GM23248 (cell line): Measurements from ENCODE around the gene CD79A. TPM values are rescaled to one million over a fixed set of nuclear protein-coding genes. Genes with fewer than 3 reads are reported as not detected.

Experiments
- DNase-seq: peaks from one replicate; pipeline ENCODE4 v3.0.0-alpha.2; 2015
- H2AFZ ChIP-seq: fragments of 200-600 bp; sonication (generic); 2 replicates; pipeline ENCODE4 v1.6.1; 2016; ENCODE audit warnings: antibody characterized with exemption
- H3F3A ChIP-seq: fragments of 200-600 bp; sonication (generic); 2 replicates; pipeline ENCODE4 v1.6.1; 2016; ENCODE audit warnings: mild to moderate bottlenecking, antibody characterized with exemption, mixed run types; ENCODE audit not compliant: insufficient read depth
- H3K27ac ChIP-seq: fragments of 200-600 bp; sonication (generic); 2 replicates; pipeline ENCODE4 v1.5.1; 2016; ENCODE audit warnings: mild to moderate bottlenecking
- H3K27me3 ChIP-seq: fragments of 200-600 bp; sonication (generic); replicated peaks from 2 replicates; pipeline ENCODE4 v1.6.1; 2016; ENCODE audit warnings: mild to moderate bottlenecking; ENCODE audit not compliant: insufficient read depth
- H3K36me3 ChIP-seq: fragments of 200-600 bp; sonication (generic); 2 replicates; pipeline ENCODE4 v1.6.1; 2016; ENCODE audit warnings: low read depth, mild to moderate bottlenecking
- H3K4me1 ChIP-seq: fragments of 200-600 bp; sonication (generic); 2 replicates; pipeline ENCODE4 v1.6.1; 2016; ENCODE audit warnings: mild to moderate bottlenecking; ENCODE audit not compliant: insufficient read depth
- H3K4me2 ChIP-seq: fragments of 200-600 bp; sonication (generic); one replicate; pipeline ENCODE4 v1.6.1; 2016; ENCODE audit warnings: mild to moderate bottlenecking; ENCODE audit not compliant: unreplicated experiment
- H3K4me3 ChIP-seq: fragments of 200-600 bp; sonication (generic); 2 replicates; pipeline ENCODE4 v1.5.1; 2016; ENCODE audit warnings: mild to moderate bottlenecking
- H3K79me2 ChIP-seq: fragments of 200-600 bp; sonication (generic); 2 replicates; pipeline ENCODE4 v1.6.1; 2016; ENCODE audit warnings: mild to moderate bottlenecking; ENCODE audit not compliant: insufficient read depth
- H3K9ac ChIP-seq: fragments of 200-600 bp; sonication (generic); 2 replicates; pipeline ENCODE4 v1.6.1; 2016; ENCODE audit warnings: mild to moderate bottlenecking
- H3K9me2 ChIP-seq: fragments of 200-600 bp; sonication (generic); 2 replicates; pipeline ENCODE4 v1.6.1; 2016; ENCODE audit warnings: mixed run types, mild to moderate bottlenecking, moderate library complexity; ENCODE audit not compliant: insufficient read depth
- H3K9me3 ChIP-seq: fragments of 200-600 bp; sonication (generic); one replicate; pipeline ENCODE4 v1.6.1; 2017; ENCODE audit warnings: low read depth
- H4K20me1 ChIP-seq: fragments of 200-600 bp; sonication (generic); 2 replicates; pipeline ENCODE4 v1.6.0; 2016; ENCODE audit not compliant: insufficient read depth
- EZH2 ChIP-seq: fragments of 200-600 bp; sonication (generic); IDR thresholded peaks from 2 replicates; pipeline ENCODE4 v1.6.1; 2018; ENCODE audit warnings: antibody characterized with exemption, mild to moderate bottlenecking; ENCODE audit not compliant: insufficient read depth, poor library complexity, severe bottlenecking
- EZH2phosphoT487 ChIP-seq: fragments of 200-600 bp; sonication (generic); IDR thresholded peaks from 2 replicates; pipeline ENCODE4 v1.6.1; 2018; ENCODE audit warnings: antibody characterized with exemption, moderate library complexity, mild to moderate bottlenecking, low read depth; ENCODE audit not compliant: insufficient read depth
- WGBS, 2 experiments: methylation state at CpG; one replicate each; pipeline ENCODE4 v1.1.6; 2015 to 2017; ENCODE audit warnings: low lambda C conversion rate in 2 of 2, low coverage in 1 of 2; ENCODE audit errors: missing lambda C conversion rate in 2 of 2; 5-methylcytosine and 5-hydroxymethylcytosine counted together
- in situ Hi-C: fragments of 300-500 bp; cut with MboI; formaldehyde crosslinking; loops from 2 replicates; pipeline ENCODE4 v1.15.0; 2020
- polyA plus RNA-seq: library from polyadenylated mRNA; unstranded; fragments of >200 nt; fragmentation: Nextera tagmentation; extraction: Ambion mirVana; gene quantifications from 2 replicates; pipeline ENCODE4 v1.2.1, GENCODE V29; 2016
- total RNA-seq: library from RNA; depleted of rRNA; stranded (reverse); fragments of >200 nt; shearing (Covaris generic); gene quantifications from 2 replicates; pipeline ENCODE4 v1.2.3, GENCODE V29; 2014

The CD79A gene
- total and polyA plus RNA-seq, 2 experiments from 2014 or later, result not detected

DNA sequence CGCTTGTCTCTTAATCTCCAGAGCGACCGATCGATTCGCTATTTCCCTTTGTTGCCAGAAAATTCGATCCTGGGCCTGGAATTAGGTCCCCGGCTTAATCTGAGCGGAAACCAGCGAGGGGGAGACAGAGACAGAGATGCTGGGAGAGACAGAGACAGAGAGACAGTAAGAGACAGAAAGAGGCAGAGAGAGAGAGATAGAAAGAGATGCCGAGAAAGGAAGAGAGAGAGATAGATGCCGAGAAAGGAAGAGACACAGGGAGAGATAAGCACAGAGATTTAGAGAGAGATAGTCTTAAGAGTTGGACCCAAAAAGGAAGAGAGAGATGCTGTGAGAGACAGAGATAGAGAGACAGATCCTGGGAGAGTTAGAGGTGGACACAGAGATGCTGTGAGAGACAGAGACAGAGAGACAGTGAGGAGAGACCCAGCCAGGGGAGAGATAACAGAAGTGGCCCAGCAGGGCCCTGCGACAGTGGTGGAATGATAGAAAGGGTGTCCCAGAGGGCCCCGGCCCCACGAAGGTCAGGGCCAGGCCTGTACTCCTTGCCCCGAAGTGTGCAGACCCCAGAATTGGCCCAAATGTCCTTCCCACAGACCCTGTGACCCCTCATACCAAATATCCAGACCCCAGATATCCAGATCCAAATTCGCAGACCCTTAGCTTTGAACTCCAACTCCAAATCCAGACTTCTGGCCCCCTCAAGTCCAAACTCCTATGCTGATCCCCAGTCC, 49.9 kb downstream of the CD79A start:
- in situ Hi-C loops, result no loop called here
- WGBS, 2 experiments, result 45 to 46% methylated on average over 15 to 16 of the region's 16 CpGs

DNA sequence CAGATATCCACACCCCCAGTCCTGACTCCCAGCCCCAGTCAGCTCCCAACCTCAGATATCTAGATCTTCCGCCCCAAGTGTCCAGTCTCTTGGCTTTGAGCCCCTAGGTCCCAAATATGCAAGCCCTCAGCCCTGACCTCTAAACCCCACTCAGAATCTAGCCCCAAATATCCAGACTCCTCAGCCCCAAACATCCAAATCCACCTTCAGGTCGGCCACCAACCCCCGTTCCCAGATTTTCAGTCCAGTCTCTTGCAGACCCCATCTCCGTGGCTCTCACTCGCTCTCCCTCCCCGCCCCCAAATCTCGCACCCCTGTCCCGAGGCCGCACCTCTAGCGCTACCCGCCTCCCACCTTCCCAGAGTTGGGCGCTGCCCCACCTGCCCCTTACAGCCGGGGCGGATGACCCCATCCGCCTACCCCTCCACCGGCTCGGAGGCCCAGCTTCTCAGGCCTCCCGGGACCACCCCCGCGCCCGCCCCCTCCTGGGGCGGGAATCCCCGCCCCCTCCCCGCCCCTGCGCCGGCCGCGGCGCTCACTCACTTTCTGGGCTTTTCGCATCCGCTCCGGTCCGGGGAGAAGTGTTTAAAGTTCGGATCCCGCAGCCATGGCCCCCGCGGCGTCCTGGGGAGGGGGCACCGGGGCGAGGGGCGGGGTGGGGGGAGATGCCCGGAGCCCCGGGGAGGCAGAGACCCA, 50.6 kb downstream of the CD79A start:
- Histone ChIP-seq H2AFZ (peak overlapping the region; percentile 59), H3K27me3 (peaks cover 86% of the 10 kb centered on the region), H3K9ac (peak overlapping the region; percentile 28; the same call in 1 of the 2 replicates), H3K4me1 (no peaks in the 10 kb centered on the region), H3K27ac (no peak overlapping the region), H3K79me2 (no peaks in the 10 kb centered on the region), H3K36me3 (no peaks in the 10 kb centered on the region), H3K9me2 (no peaks in the 10 kb centered on the region), H4K20me1 (no peaks in the 10 kb centered on the region), H3K4me3 (peak overlapping the region; percentile 77), H3F3A (no peaks in the 10 kb centered on the region), H3K9me3 (no peaks in the 10 kb centered on the region), H3K4me2 (peak overlapping the region; percentile 88)
- no peak for DNase-seq
- WGBS, 2 experiments, result 7% methylated on average over 15 to 43 of the region's 43 CpGs
- TF ChIP-seq EZH2, result peak; percentile 63
- TF ChIP-seq EZH2phosphoT487, result no peak
- in situ Hi-C loops, result no loop called here

More for the DNA sequence above, 49.9 kb downstream of the CD79A start:
- no peaks in the 10 kb centered on the region for H4K20me1 ChIP-seq
- peaks cover 86% of the 10 kb centered on the region for H3K27me3 ChIP-seq
- DNase-seq, result no peak
- H3F3A ChIP-seq, result no peaks in the 10 kb centered on the region
- no peaks in the 10 kb centered on the region for H3K9me3 ChIP-seq
- TF ChIP-seq EZH2 (no peak), EZH2phosphoT487 (no peak)
- H3K79me2 ChIP-seq, result no peaks in the 10 kb centered on the region
- H3K9ac ChIP-seq, result no peak overlapping the region
- no peak overlapping the region for H2AFZ ChIP-seq
- H3K4me3 ChIP-seq, result no peak overlapping the region
- H3K4me1 ChIP-seq, result no peaks in the 10 kb centered on the region
- no peaks in the 10 kb centered on the region for H3K36me3 ChIP-seq
- no peaks in the 10 kb centered on the region for H3K9me2 ChIP-seq
- no peak overlapping the region for H3K4me2 ChIP-seq
- H3K27ac ChIP-seq, result no peak overlapping the region

GRCh38 chr19:41928221-41928683, 51.2 kb downstream of the CD79A start, which contains the start of gene ERFL:
ERFL (minus strand) TSS chr19:41928449; CDS start chr19:41912919, 15,530 bp downstream.
- Histone ChIP-seq H3K4me3 (peak within 1 kb of the TSS; percentile 77), H3K27me3 (peaks cover 81% of the 10 kb centered on the region), H2AFZ (peak within 1 kb of the TSS; percentile 59), H3K4me1 (no peaks in the 10 kb centered on the region), H3K9ac (peak within 1 kb of the TSS; percentile 28; the same call in 1 of the 2 replicates), H3K79me2 (no peaks in the 10 kb centered on the region), H3K27ac (no peak within 1 kb of the TSS), H3K4me2 (peak within 1 kb of the TSS; percentile 88), H3F3A (no peaks in the 10 kb centered on the region), H3K9me2 (no peaks in the 10 kb centered on the region), H3K9me3 (no peaks in the 10 kb centered on the region), H4K20me1 (no peaks in the 10 kb centered on the region), H3K36me3 (no peaks in the 10 kb centered on the region)
- peak; percentile 16 for TF ChIP-seq EZH2
- TF ChIP-seq EZH2phosphoT487, result no peak; the same call in 1 of the 2 replicates
- in situ Hi-C loops, result no loop called here
- peak; percentile 51 for DNase-seq
- WGBS, 2 experiments, result 0 to 2% methylated on average over 18 to 44 of the region's 49 CpGs

GRCh38 chr19:41928754-41929535, 51.9 kb downstream of the CD79A start:
- no peak overlapping the region for H3K9ac ChIP-seq
- H3K4me2 ChIP-seq, result peak overlapping the region; percentile 88
- H3K4me1 ChIP-seq, result no peaks in the 10 kb centered on the region
- TF ChIP-seq EZH2, result no peak
- TF ChIP-seq EZH2phosphoT487, result no peak
- in situ Hi-C loops, result no loop called here
- H3K27ac ChIP-seq, result no peak overlapping the region
- 4 to 5% methylated on average over 25 to 28 of the region's 29 CpGs for WGBS, 2 experiments
- H2AFZ ChIP-seq, result no peak overlapping the region
- no peak for DNase-seq
- H3K79me2 ChIP-seq, result no peaks in the 10 kb centered on the region
- H3K27me3 ChIP-seq, result peaks cover 85% of the 10 kb centered on the region
- H4K20me1 ChIP-seq, result no peaks in the 10 kb centered on the region
- H3K4me3 ChIP-seq, result peak overlapping the region; percentile 77
- no peaks in the 10 kb centered on the region for H3F3A ChIP-seq
- no peaks in the 10 kb centered on the region for H3K9me3 ChIP-seq
- H3K36me3 ChIP-seq, result no peaks in the 10 kb centered on the region
- H3K9me2 ChIP-seq, result no peaks in the 10 kb centered on the region
